ENCODE data around the gene LTB. TPM values are rescaled to one million over a fixed set of nuclear protein-coding genes. Genes with fewer than 3 reads are reported as not detected.
A peak's percentile ranks its signal among the peaks of the same experiment; 100 is the strongest.

LTB gene
- total and polyA plus RNA-seq, 2 donors from 2014 or later, result 6.6 to 18.5 TPM

- H3K27ac ChIP-seq (ENCODE audit: low read depth in 2 of 2, low read length in 2 of 2), result peak within 1 kb of the TSS; percentile 99
- H3K36me3 ChIP-seq (ENCODE audit: control insufficient read depth in 2 of 3, insufficient read depth in 3 of 3, low read length in 3 of 3), result peaks cover 15 to 25% (median 15%) of the 10 kb centered on the region in 3 donors
- peaks cover 8 to 21% (median 21%) of the 10 kb centered on the region in 3 donors for H3K4me1 ChIP-seq (ENCODE audit: control insufficient read depth in 2 of 3, insufficient read depth in 2 of 3, low read depth in 1 of 3, low read length in 3 of 3)
- FAIRE-seq, result no peak
- peak within 1 kb of the TSS; percentile 98 to 100 (median 99) for H3K4me3 ChIP-seq (ENCODE audit: low read length in 3 of 3)
- peak within 1 kb of the TSS; percentile 95 to 100 (median 100) for H3K9ac ChIP-seq (ENCODE audit: low read length in 3 of 3)
- peak; percentile 96 to 99 (median 98) for DNase-seq
- TF ChIP-seq CTCF (IDR thresholded peaks at IDR 0.05; ENCODE audit: borderline replicate concordance, extremely low read depth, insufficient read depth), result no peak
- no peaks in the 10 kb centered on the region for H3K27me3 ChIP-seq (ENCODE audit: control insufficient read depth, insufficient read depth, low read length)
- no peaks in the 10 kb centered on the region for H3K9me3 ChIP-seq (ENCODE audit: control insufficient read depth in 2 of 3, insufficient read depth in 1 of 3, low read length in 3 of 3)
- intact Hi-C loops (cut with DNase I), result no loop called here
Measured at GRCh38 chr6:31541658-31542521, 40.3 kb downstream of the LTB start, which contains the start of gene DDX39B. TSS of gene DDX39B (minus strand) at chr6:31542003. CDS start at chr6:31540532, 1,471 bp downstream.

- H3K4me1 ChIP-seq (ENCODE audit: control insufficient read depth in 2 of 3, insufficient read depth in 2 of 3, low read depth in 1 of 3, low read length in 3 of 3), result peaks cover 8 to 21% (median 21%) of the 10 kb centered on the region in 3 donors
- peak overlapping the region; percentile 98 to 100 (median 99) for H3K4me3 ChIP-seq (ENCODE audit: low read length in 3 of 3)
- FAIRE-seq, result no peak
Measured at GRCh38 chr6:31541059-31541657, 41.1 kb downstream of the LTB start.

GRCh38 chr6:31540640-31541039 is 41.6 kb downstream of the LTB start:
- DNase-seq (no peak), FAIRE-seq (no peak)
- intact Hi-C loops (cut with DNase I), result no loop called here
- peak overlapping the region; percentile 99 for H3K27ac ChIP-seq (ENCODE audit: low read depth in 2 of 2, low read length in 2 of 2)
- no peaks in the 10 kb centered on the region for H3K9me3 ChIP-seq (ENCODE audit: control insufficient read depth in 2 of 3, insufficient read depth in 1 of 3, low read length in 3 of 3)
- TF ChIP-seq CTCF (IDR thresholded peaks at IDR 0.05; ENCODE audit: borderline replicate concordance, extremely low read depth, insufficient read depth), result no peak
- H3K4me1 ChIP-seq (ENCODE audit: control insufficient read depth in 2 of 3, insufficient read depth in 2 of 3, low read depth in 1 of 3, low read length in 3 of 3), result peaks cover 8 to 21% (median 21%) of the 10 kb centered on the region in 3 donors
- no peaks in the 10 kb centered on the region for H3K27me3 ChIP-seq (ENCODE audit: control insufficient read depth, insufficient read depth, low read length)
- peaks cover 17 to 37% (median 26%) of the 10 kb centered on the region in 3 donors for H3K36me3 ChIP-seq (ENCODE audit: control insufficient read depth in 2 of 3, insufficient read depth in 3 of 3, low read length in 3 of 3)
- H3K4me3 ChIP-seq (ENCODE audit: low read length in 3 of 3), result peak overlapping the region; percentile 98 to 100 (median 99)
- H3K9ac ChIP-seq (ENCODE audit: low read length in 3 of 3), result peak overlapping the region; percentile 95 to 100 (median 100)

More at GRCh38 chr6:31541059-31541657, 41.1 kb downstream of the LTB start:
- peak in 4 of 5 donors; percentile 62 to 86 (median 70) for DNase-seq
- Histone ChIP-seq H3K9me3 (ENCODE audit: control insufficient read depth in 2 of 3, insufficient read depth in 1 of 3, low read length in 3 of 3) (no peaks in the 10 kb centered on the region), H3K27me3 (ENCODE audit: control insufficient read depth, insufficient read depth, low read length) (no peaks in the 10 kb centered on the region), H3K9ac (ENCODE audit: low read length in 3 of 3) (peak overlapping the region; percentile 95 to 100 (median 100)), H3K27ac (ENCODE audit: low read depth in 2 of 2, low read length in 2 of 2) (peak overlapping the region; percentile 99), H3K36me3 (ENCODE audit: control insufficient read depth in 2 of 3, insufficient read depth in 3 of 3, low read length in 3 of 3) (peaks cover 15 to 32% (median 21%) of the 10 kb centered on the region in 3 donors)
- intact Hi-C loops (cut with DNase I), result no loop called here
- TF ChIP-seq CTCF (IDR thresholded peaks at IDR 0.05; ENCODE audit: borderline replicate concordance, extremely low read depth, insufficient read depth), result no peak

Measured in kidney (tissue), 14 donors.